ENCODE measurements around the gene GNAT2.
"Not testable (repeated sequence)": the region's sequence is repeated elsewhere in the genome, so short reads cannot be mapped to it uniquely, and the experiment has no call there.

The GNAT2 gene

DNA sequence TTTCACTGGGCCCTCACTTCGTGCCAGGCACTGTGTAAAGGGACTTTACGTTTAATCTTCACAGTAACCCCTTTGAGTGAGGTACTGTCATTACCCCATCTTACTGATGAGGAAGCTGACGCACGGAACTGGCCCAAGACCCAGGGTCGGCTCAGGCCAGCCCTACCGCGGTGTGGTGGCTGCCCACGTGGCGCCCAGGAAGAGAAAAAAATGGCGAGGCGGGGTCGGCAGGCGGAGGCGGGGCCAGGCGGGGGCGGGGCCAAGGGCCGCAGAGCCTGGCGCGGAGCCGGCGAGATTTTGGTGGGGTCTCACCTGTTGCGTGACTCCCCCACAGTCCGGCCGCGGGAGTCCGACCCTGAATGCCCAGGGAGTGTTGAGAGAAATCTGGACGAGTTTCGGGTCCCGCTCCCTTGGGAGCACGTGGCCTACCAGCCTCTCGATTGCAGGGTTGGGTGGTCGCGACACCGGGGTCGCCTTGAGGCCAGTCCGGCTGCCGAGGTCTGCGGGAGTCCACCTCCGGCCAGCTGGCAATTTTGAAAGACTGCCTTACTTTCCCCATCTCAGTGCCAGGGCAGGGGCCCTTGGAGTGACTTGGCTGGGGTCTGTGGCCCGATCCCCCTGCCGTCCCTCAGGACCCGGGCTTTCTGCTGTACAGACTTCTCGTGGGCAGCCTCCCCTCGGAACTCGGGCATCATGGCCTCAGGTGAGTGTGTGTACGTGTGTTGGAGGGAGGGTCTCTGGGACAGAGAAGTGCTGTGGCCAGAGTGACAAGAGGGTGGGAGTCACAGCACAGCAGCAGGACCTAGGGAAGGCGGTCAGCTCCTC lies at the start of gene GNAT2, which contains the start of gene AMPD2:
GNAT2 (minus strand) TSS at position 41 of the 825 bp plus-strand sequence. CDS start 6,746 bp downstream, outside the sequence.
AMPD2 (plus strand) TSS at position 262 of the 825 bp plus-strand sequence. CDS start 1,339 bp downstream, outside the sequence.
- DNase-seq (ENCODE audit: low read depth in 4 of 4, low spot score in 1 of 4), result peak; percentile 49 to 68 (median 61)

DNA sequence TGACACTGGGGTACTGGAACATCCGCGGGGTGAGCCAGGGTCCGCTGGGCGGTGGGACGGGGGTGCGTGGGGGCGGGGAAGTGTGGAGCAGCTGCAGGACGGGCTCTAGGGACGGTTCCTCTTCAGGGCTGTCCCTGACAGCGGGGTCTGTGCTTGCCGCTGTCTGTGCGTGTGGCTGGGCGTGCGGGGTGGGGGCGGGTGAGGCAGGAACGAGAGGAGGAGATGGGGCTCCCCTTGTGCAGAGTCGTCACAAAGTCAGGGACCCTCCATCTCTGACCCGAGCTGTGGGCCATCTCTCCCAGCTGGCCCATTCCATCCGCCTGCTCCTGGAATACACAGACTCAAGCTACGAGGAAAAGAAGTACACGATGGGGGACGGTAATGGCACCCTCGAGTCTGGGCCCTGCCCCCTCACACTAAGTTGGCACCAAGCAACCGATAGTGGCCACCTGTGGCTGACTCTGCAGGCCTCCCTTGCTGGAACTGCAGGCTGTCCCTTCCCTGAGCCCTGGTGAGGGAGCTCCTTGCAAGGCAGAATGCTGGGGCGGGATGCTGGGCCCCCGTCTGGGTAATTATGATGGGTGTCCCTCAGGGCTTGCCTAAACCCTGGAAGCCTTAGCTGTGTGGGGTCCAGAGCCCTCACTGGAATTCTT lies 48.8 kb upstream of the GNAT2 start:
- DNase-seq (ENCODE audit: low read depth in 4 of 4, low spot score in 1 of 4), result no peak

DNA sequence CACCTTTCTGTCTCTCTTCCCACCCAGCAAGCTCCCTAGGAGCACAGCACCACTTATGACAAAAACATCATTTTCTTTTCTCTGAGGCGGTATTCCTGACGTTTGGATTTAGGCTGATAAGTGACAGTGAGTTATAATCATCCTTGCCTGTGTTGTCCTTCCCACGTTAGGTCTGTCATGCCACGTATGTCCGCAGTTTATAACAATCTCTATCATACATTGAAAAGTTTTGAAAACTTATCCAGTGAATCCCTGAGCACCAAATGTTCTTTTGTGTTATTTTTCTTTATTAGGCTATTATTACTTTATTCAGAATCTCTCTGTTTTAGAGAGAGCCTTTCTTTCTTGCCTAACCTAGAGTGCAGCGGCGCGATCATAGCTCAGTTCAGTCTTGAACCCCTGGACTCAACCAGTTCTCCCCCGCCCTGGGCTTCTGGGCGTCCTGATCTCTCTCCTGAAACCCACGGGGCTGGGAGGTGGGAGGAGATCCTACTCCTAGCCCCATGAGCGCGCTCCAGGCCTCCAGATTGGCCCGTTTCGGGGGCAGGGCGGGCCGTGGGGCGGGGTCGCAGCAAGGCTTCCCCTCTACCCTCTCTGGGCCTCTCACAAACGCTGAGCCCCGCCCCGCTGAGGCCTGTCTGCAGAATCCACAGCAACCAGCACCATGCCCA lies 48.2 kb upstream of the GNAT2 start, which contains the start of gene GSTM2:
GSTM2 (plus strand) TSS at position 606 of the 671 bp plus-strand sequence; CDS start at position 665, 59 bp downstream.
- peak; percentile 65 to 86 (median 76) for DNase-seq (ENCODE audit: low read depth in 4 of 4, low spot score in 1 of 4)

DNA sequence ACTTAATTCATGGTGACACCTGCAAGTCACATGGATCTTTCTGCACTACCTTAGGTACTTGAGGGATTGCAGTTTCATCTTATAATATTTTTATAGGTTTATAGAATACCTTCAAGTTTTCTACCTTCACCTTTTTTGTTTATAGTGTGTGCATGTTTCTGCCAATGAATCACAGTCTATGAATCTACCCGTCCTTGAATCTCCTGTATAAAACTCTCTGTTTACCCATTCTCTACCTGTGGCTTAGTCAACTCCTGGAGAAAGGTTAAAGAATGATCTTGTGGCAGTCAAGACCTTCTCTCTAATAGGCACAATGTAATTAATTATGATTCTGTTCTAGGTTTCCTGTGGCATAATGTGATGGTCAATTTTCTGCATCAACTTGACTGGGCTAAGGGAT lies 45.3 kb upstream of the GNAT2 start:
- DNase-seq (ENCODE audit: low read depth in 4 of 4, low spot score in 1 of 4), result no peak

DNA sequence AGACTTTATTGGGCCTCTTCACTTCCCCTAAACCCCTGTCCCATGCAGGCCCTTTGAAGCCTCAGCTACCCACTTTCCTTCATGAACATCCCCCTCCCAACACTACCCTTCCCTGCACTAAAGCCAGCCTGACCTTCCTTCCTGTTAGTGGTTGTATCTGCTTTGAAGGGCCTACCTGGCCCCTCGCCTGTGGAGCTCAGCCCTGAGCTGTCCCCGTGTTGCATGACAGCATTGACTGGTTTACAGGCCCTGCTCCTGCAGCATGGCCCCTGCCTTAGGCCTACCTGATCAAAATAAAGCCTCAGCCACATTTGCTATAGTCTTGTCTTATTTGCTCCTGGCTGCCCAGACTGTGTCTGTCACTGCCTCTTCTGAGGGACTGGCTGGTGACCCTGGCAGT lies 42.0 kb upstream of the GNAT2 start:
- no peak for DNase-seq (ENCODE audit: low read depth in 4 of 4, low spot score in 1 of 4)

DNA sequence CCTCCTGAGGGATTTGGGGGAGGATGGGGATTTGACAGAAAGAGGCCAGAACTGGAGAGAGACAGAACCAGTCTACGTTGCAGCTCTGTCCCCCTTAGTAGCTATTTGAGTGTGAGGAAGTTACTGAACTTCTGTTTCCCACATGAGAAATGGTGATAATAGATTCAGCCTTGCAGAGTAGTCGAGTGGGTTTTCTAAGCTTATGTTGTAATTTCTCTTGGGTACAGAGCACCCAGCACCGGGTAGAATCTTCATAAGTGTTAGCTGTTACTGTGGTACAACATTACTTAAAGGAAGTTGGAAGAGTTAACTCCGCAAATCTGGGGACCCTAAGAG lies 41.2 kb upstream of the GNAT2 start:
- not testable (repeated sequence) for DNase-seq (ENCODE audit: low read depth in 4 of 4, low spot score in 1 of 4)

DNA sequence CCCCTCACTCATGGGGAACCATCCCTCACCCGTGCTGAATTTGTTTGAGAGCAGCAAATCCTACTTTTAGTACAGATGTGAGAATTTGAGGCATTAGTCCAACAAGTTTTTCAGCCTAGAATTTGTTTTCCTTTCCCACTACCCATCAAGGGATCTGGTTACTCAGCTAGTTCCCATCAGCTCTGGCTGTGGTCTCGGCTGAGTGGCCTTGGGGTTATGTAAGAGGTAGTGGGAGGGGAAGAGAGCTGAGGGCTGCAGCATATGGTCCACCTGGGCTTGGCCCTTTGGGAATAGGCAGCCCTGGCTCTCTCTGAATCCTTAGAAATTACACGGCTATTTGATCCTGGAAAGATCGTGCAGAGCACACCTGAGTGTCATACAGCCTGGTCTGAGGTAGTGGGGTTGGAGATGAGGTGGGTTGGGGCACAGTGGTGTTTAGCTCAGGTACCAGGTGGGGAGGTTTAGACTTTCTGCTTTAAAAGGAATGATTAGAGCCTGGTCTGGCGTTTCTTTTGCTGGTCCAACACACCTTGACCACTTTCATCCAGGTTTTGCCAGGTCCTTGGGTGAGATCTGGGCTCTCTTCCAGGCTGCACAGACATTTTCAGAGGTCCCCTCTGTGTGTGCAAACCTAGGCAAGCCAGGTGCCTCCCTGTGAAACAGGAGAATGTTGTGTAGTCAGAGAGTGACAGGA lies 40.7 kb upstream of the GNAT2 start:
- DNase-seq (ENCODE audit: low read depth in 4 of 4, low spot score in 1 of 4), result no peak

DNA sequence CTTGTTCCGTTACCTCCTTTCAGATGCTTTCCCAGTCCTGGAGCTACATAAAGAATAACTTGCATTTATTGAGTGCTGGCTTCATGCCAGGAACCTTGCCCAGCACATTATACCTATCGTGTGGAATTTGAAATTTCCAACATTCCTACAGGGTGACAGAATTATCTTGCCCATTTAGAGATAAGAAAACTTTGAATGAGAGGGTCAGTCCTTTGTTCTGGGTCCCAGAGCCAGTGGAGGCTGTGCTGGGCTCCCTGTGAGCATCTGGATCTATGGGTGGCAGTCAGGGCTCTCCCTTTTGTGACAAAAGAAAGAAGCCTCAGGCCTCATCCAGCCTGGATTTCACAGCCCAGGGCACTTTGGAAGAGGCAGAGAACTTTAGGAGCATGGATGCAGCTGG lies 39.7 kb upstream of the GNAT2 start:
- DNase-seq (ENCODE audit: low read depth in 4 of 4, low spot score in 1 of 4), result no peak

DNA sequence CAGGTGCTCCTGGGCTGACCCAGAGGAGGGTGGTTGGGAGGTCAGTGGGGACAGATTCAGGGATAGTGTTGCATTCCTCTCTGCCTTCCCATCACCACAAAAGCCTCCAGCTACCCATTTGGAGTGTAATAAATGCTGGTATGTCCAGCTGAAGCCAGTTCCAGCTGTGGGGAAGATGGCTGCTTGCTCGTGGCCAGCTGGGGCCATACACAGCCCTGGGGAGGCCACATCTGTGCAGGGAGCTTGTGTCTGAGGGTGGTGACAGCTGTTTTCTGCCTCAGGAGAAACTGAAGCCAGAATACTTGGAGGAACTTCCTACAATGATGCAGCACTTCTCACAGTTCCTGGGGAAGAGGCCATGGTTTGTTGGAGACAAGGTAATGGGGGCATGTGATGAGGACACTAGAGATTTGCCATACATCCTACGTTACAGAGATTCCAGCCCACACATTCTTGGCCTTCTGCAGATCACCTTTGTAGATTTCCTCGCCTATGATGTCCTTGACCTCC lies 39.2 kb upstream of the GNAT2 start:
- no peak for DNase-seq (ENCODE audit: low read depth in 4 of 4, low spot score in 1 of 4)

DNA sequence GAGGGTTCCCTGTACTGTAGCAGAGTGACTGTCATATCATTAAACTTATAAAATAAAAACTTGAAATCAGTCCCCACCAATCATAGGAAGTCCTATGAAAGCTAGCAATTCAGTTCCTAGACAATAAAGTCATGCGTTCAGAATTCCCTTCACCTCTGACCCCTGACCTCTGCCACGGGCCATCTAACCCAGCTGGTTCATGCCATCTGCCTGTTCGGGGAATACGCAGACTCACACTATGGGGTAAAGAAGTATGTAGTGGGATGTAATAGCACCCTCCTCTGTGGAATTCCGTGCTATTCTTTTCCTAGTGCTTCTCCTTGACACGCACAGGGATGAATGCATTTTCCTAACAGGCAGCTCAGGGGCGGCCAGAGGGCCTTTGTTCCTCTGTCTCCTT lies 38.6 kb upstream of the GNAT2 start:
- no peak for DNase-seq (ENCODE audit: low read depth in 4 of 4, low spot score in 1 of 4)

DNA sequence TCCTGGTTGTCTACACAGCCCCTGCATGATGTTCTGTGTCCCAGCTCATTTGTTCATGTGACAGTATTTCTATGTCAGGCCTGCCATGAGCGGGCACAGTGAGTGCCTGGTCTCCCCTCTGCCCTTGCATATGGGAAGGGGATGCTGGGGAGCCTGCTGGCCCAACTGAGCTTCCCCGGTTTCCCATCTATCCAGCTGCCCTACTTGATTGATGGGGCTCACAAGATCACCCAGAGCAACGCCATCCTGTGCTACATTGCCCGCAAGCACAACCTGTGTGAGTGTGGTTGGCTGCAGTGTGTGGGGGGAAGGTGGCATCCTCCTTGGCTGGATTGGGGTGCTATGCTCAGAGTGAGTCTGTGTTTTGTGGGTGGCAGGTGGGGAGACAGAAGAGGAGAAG lies 38.0 kb upstream of the GNAT2 start:
- DNase-seq (ENCODE audit: low read depth in 4 of 4, low spot score in 1 of 4), result no peak

DNA sequence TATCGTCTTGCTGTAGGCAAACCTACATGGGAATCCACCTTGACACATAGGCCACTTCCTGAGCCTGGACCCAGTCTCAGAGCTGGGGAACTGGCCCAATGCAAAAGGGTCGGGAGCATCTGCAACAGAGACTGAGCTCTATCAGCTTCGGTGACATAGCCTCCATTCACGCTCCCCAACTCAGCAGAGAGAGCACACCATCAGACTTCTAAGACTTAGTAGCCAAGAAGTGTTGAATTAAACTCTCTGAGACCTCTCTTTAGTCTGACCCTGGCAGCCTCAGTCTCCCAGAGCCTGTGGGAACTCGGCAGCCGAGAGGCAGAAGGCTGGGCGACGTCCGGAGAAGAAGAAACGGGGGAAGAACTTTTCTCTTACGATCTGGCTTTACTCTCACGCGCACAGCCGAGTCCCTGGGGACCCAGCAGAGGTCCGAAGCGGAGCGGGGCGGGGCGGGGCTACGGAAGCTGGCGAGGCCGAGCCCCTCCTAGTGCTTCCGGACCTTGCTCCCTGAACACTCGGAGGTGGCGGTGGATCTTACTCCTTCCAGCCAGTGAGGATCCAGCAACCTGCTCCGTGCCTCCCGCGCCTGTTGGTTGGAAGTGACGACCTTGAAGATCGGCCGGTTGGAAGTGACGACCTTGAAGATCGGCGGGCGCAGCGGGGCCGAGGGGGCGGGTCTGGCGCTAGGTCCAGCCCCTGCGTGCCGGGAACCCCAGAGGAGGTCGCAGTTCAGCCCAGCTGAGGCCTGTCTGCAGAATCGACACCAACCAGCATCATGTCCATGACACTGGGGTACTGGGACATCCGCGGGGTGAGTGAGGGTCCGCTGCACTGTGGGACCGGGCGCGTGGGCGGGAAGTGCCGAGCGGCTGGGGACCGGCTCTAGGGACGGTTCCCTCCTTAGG lies 36.5 kb upstream of the GNAT2 start, which contains the start of gene GSTM4:
GSTM4 (plus strand) TSS at position 485 of the 905 bp plus-strand sequence; CDS start at position 776, 291 bp downstream.
- DNase-seq (ENCODE audit: low read depth in 4 of 4, low spot score in 1 of 4), result peak in 3 of 4 experiments; percentile 45 to 72 (median 59)

DNA sequence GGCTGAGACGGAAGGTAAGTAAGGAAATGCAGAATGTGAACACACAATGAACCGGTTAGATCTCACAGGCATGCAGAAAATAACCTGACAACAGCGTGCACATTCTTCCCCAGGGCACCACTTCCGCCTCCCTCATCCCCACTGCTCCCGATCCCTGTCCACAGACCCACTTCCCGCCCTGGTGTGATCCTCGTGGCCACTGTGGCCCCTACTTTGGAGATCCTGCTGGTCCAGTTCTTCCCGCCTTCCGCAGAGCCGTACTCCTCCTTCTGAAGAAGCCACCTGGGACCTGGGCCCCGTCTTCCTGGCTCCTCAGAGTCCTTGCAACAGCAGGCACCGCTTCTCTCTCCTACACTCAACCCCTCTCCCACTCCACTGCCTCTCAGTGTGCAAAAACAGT lies 35.1 kb upstream of the GNAT2 start:
- DNase-seq (ENCODE audit: low read depth in 4 of 4, low spot score in 1 of 4), result no peak

DNA sequence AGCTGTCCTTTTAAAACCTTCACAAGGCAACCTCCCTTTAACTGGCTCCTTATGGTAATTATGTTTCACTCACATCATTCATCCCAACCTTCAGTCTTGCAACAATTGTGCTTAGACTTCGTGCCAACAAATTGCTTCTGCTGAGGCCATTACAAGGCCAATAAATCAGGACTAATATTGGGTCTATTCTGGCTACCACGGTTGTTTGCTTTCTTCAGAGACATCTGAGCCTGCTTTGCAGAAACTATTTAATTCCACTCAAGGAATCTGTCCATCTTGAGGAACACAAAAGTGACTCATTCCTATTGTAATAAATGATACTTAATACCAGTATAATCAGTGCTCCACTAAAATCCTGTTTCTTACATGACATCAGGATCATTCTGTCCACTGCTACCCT lies 33.9 kb upstream of the GNAT2 start:
- no peak for DNase-seq (ENCODE audit: low read depth in 4 of 4, low spot score in 1 of 4)

DNA sequence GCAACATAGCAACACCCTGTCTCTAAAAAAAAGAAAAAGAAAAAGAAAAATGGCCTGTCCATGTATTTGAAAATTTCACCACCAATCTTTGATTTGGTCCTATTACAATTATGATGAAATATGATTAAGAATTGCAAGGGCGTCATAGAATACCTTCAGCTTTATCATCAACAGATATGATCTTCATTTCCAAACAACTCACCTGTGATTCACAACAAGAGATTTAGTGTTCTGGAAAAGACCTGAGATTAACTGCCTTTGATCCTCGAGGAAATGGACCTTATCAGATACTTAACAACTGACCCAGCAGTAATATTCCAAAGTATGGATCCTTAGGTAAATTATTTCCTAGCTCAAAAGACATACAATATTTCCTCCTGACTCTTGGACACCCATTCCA lies 33.0 kb upstream of the GNAT2 start:
- no peak for DNase-seq (ENCODE audit: low read depth in 4 of 4, low spot score in 1 of 4)

DNA sequence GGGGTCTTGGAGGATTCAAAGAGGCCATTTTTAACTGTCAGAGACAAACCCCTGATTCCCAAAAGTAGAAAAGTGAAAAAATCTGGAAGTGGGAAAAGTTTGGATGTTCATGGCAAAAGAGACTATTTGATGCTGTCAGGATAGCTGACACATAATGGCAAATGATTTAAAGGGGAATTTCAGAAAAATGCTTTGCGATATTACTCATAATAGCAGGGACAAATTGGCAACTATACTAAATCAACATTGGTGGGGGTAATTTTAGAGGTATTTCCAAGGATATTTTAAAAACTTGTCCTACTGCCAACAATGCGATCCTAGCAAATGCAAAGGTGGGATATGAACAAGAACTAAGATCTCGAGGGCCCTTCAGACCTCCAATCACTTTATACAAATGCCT lies 31.2 kb upstream of the GNAT2 start:
- DNase-seq (ENCODE audit: low read depth in 4 of 4, low spot score in 1 of 4), result no peak

DNA sequence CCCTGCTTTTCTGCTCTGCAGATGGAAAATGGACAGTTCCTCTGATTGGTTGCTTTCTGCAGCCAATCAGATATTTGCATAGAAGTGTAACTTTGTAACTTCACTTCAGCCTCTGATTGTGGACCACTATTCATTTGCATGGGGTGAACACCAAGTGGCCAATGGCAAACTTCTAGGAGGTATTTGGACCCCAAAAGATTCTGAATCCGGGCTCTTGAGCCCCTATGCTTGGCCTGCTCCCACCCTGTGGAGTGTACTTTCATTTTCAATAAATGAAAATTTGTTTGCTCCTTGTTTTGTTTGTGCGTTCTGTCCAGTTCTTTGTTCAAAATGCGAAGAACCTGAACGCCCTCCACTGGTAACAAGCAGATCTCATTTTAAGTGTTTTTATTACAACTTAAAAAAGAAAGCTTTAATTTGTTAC lies 30.1 kb upstream of the GNAT2 start:
- no peak for DNase-seq (ENCODE audit: low read depth in 4 of 4, low spot score in 1 of 4)

DNA sequence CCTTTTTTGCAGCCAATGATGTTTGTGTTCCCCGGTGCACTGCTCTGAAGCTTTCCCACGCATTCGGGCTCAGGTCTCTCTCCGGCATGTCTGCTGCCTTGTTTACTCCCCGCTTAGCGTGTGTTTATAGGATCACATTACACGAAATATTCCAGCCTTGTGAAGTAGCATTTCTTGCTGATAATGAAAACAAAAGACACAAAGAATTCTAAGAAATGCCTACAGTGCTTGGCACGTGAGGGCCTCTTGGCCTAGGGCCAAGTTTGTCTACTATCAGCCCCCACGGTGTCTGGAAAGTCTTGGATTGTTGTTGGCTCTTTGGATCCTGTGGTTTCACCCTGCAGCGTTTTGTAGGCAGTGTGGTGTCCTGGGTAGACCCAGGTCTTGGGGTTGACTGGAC lies 25.3 kb upstream of the GNAT2 start:
- DNase-seq (ENCODE audit: low read depth in 4 of 4, low spot score in 1 of 4), result no peak

DNA sequence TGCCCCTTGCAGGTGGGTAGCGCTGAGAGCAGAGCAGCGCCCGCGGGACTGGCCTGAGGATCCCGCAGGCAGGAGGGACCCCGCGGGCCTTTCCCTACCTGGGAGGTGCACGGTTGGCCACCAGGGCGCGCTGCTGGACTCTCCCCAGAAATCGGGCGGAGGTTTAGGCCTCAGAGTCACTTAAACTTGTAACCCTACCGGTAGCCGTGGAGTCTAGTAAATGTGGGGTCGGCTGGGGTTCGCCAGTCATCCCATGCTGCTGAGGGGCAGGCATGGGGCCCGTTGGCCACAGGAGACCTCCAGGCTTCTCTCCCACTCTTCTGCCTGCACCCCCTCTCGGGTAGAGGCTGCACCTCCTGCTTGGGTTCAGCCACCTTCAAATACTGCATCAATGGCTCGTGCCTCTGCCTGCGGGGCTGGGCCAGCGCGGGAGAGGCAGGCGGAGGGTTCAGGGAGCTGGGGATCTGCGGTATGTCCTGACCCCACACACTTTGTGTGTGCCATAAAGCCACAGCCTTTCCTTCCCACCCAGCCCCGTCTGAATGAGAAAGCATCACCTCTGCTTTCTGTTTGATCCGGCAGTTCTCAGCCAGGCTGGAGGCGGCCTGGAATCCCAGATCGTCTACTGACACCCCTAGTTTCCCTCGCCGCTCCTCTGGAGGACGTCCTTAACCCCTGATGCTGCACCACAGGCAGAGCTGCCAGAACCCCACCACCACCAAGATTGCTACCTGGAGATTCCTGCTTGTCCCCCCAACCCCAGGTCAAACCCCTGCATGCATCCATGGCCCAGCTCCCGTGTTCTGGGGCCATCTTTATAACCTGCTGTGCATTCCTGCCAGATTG lies 24.2 kb upstream of the GNAT2 start:
- DNase-seq (ENCODE audit: low read depth in 4 of 4, low spot score in 1 of 4), result peak; percentile 78 to 88 (median 80)
